ENCODE data around the gene CCDC102B.
"Not testable (repeated sequence)": the region's sequence is repeated elsewhere in the genome, so short reads cannot be mapped to it uniquely, and the experiment has no call there.

Gene CCDC102B

DNA sequence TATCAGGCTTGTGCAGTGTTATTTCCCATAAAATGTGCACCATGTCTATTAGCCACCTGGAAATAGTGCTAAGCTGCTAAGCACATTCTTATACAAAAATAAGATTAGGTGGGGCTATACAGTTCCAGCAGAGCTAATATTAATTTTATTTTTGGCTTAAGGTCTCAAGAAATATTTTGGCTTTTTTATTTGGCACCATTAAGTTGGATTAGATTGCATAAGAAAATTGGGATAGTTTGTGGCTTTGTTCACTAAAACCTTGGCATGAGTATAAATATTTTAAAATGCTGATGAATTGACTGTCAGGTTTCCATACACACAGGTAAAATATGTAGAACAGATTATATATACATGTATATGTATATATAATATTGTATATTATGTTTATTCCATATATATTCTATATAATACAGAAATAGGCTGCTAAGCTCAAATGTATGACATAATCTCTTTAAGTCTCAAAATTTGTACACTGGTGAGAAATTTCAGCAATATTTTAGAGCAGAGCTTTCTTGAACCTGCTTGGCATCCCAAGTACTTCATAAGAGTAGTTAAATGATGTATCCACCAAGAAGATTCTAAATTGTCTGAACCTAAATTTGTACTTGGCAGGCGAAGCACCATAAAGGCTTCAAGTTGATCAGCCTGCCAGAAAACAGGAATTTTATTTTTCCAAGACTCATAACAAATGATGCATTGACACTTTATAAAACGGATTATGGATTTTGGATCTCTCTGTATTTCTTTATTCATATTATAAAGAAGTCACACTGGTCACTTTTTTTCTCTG is 32.6 kb downstream of the CCDC102B start:
- no peak for DNase-seq (ENCODE audit: low spot score)

DNA sequence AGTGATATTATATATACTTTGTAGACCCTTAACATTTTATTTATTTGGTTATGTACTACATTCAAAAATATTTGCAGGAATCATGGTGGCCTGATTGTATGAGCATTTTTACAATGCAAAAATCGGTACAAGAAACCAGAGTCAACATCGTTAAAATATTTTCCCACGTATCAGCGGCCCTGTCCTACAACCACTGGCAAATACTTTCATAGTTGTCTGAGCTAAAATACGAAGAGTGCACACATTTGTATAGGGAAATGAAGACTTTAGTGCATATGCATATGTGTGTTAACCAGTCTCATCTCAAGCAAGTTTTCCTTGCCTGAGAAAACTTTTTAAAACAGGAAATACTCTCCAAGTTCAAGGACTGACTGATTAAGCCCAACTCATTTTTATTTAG is 35.9 kb downstream of the CCDC102B start:
- no peak for DNase-seq (ENCODE audit: low spot score)

DNA sequence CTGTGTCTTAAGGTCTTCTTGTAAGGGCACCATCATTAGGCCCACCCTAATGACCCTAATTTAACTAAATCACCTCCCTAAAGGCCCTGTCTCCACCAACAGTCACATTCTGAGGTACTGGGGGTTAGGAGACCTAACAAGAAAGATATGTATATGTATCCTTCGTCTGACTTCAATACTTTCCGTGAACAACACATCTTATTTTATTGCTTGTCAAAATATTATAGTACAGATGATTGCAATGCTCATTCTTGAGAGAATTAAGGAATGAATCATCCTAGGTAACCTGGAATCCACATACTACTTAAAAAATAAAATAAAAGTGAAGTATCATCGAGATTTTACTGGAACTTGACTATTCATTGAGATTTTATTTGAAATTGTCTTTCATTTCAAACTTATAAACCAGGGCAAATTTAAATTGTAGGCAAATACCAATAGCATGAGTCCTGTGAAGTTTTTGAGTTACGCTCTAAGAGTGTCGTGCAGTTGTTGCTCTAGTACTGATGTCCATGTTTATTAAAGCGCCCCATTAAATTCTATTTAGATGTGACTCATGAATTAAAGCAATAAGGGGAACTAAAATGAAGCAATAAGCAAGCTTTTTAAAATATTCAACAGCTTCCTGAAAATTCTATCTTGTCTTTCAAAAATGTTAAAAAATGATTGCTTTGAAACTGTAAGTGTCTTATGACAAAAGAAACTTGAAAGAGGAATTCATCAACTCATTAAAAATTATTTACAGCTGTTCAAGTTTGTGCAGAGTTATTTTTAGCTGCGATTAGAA is 40.0 kb downstream of the CCDC102B start:
- DNase-seq (ENCODE audit: low spot score) = no peak

DNA sequence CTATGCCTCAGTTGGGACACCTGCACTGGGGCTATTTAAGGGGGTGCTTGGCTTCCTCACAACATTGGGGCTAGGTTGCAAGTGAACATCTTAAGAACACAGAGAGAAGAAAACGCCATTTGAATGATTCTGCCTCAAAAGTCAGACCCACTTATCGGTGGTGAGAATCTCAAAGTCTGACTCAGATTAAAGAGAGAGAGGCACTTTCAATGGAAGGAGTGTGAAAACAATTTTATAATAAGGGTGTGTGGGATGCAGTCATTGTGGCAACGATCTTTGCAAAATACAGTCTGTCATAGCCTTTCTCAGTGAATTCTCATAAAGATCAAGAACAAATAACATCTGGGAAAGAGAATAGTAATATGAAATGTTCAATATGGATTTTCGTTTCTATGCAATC is 41.8 kb downstream of the CCDC102B start:
- no peak for DNase-seq (ENCODE audit: low spot score)

DNA sequence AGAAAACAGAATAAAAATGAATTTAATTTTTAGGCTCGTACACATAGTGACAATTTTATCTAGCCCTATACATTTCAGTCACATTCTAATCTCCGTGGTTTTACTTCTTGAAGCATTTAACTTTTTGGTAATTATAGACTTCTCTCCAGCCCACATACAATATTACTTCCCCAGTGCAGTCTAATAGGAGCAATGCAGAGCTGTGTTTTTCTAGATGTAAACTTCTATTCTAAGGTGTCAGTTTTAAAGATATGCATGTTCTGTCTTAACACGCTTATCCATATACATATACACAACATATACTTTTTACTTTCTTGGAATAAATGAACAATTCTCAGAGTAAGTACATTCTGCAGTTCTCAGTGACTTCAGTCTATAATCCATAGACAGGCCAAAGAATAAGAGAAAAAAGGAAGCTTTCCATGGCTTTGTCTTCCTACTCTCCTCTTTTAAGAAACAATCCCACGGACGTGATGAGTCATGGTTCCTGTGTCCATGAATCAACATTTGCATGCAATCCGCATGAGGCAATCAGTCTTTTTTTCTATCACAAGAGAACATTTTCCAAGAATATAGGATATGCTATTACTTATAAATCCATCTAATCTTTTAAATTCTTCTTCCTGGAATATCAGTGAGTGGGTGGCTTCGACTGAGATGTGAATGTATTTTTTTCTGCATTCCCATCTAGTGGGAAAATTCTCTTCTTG is 42.8 kb downstream of the CCDC102B start:
- no peak for DNase-seq (ENCODE audit: low spot score)

DNA sequence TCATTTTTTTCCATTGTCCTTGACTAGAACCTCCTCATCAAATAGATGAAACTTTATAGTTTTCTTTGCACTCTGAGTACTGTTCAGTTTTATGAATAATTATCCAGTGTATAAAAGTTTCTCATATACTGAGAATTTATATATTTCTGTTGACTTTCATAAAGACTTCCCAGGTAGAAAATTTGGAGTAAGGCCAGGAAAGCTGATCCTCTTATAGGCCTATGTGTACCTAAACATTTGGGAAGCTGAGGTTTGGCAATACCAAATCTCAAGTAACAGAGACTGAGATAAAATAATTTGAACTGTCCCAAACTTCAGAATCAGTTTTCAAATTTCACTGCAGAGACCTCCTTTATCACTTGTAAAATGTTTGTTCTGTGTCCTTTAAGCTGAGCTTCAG is 43.4 kb downstream of the CCDC102B start:
- no peak for DNase-seq (ENCODE audit: low spot score)

DNA sequence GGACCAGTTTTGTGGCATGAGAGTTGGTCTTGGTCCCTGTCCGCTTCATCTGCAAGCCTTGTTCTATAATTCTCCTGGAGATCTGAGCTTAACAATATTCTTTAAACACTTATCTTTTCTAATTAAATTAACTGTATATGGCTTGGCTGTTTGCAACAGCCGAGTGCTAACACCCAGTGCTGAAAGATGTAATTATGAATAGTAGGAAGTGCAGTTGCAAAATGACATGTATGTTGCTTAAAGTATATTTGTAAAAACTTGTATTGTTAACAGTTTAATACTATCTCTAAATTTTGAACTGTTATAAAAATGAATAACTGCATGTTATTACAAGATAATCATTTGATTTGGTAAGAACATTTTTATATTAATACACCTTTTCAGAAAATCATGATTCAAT is 45.1 kb downstream of the CCDC102B start:
- DNase-seq (ENCODE audit: low spot score) = no peak

DNA sequence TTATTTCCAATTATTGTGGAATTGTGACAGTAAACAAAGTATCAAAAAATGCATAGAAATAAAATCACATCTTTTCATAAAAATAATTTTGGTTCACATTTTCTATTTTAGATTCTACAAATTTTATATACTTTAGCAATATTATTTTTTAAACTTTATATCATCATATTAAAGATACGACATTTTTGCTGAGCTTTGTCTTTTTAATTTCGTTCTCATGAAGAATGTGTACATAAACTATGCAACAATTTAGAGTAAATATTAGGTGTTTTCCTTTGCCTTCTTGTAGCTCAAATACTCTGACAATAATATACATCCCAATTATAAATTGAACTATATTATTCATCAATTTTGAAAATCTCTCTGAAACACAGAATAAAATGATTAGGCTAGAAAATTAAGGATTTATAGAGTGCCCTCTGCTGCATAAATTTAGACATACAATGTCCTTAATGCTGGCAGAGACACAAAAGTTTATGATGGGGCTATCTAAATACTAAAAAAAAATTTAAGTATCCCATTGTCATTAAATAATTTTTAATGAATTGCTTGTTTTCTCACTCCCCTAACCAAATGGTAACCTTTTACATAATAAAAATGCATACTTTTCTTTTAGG is 45.7 kb downstream of the CCDC102B start:
- no peak for DNase-seq (ENCODE audit: low spot score)

DNA sequence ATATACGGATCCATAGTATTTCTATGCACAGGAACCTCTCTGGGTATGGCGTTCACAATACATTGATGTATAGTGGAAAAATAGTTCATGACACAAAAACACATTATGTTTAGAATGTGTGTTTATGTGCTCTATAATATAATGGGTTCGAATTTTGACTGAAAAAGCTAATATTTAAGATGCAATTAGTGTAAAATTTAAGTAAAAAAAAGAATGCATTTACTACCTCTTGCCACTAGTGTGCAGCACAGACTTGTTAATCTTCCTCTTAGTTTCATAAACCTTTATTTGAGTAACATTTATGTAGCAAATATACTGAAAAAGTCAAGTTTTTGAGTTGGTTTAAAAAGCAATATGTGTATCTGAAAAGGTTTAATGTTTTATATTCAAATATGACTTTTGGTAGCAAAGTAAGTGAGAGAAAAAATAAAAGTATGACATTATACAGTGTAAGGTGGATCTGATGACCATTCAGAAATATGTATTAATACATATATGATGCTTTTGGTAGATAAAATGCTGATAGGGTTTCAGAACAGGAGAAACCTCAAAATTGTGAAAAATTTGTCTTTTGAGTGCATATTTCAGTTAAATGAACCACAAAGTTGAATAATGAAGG is 49.4 kb downstream of the CCDC102B start:
- DNase-seq (ENCODE audit: low spot score) = peak; percentile 5

DNA sequence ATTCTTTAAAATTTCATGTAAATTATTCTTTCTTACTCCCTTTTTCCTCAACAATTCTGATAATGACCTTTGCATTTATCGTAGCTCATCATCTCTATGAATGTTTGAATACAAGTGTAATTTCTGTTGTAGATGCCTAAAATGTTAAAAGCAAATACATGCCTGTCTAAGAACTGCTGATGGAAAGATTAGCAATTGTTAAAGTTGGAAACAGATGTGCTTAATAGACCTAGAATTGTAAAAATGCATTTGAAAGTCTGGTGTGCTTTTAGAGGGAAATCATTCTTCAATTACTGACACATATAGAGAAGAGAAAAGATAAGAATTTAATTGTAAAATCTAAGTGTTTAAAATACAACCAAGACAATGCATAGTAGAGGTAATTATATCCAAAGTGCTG is 50.4 kb downstream of the CCDC102B start:
- DNase-seq (ENCODE audit: low spot score) = no peak

DNA sequence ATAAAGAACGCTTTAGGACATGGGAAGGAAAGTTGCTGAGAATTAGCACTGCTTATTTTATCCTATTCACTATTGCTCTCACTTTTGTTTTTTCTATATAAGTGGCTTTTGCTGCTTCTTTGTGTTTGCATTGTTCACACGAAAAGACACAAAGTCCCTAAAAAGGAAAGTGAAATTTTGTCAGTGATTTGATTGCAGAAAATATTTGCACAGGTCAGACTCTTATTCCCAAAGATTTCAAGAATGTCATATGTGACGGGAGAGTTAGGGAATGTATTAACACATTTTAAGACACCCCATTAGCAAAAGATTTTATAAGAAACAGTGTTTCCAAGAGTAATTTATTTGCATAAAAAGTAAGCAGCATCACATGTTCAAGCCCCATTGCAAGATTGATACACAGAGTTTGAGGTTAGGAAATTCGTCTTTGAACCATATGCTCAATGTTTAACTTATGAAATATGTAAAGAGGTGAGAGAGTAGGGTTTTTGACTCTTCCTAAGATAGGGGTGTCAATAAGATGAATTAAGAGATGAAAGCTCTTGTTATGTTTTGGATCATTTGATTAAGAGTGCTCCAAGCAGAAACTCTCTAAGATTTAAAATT is 57.0 kb downstream of the CCDC102B start:
- DNase-seq (ENCODE audit: low spot score) = no peak

DNA sequence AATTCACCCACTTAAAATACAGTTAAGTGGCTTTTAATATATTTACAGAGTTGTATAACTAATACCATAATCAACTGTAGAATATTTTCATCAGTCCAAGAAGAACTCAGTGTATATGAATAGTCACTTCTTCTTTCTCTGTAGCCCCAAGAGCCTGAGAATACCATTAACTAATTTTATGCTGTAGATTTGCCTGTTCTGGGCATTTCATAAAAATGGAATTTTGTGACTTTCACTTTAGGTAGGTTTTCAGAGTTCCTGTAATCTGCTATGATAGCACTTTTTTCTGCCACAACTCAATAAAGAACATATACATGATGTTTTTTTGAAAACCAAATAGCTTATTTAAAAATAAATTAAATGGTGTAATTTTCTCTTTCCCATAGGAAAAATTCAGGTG is 57.6 kb downstream of the CCDC102B start:
- no peak for DNase-seq (ENCODE audit: low spot score)

DNA sequence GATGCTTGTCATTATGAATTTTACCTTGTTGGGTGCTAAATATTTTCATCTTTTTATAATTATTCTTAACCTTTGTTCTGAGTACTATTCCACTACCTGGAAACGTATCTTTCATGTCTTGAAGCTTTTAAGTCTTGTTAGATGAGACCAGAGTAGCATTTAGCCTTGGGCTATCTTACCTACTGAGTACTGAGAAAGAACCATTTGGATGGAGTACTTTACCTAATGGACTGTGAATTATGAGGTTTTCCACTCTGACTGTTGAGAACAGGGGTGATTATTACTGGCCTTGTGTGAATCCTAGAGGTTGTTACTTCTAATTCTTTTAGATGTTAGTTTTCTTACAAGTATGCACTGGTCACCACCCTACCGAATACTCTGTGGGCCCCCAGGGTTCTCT is 63.5 kb downstream of the CCDC102B start:
- DNase-seq (ENCODE audit: low spot score) = no peak

DNA sequence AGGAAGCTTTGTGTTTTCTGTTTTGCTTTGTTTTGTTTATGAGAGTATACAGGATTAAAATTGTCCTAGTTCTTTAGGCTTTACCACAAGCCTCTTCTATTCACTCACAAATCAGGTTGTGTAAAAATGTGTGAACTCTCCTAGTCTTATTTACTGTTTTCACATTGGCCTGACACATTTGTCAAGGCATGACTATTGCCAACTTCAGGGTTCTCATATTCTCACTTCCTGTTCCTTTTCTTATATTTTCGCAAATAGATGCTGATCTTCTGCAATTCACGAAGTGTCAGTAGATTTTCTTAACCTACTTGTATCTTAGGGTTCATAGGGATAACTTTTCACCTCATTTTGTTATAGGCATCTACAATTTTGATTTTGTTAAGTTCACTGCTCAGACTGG is 67.1 kb downstream of the CCDC102B start:
- DNase-seq (ENCODE audit: low spot score) = no peak

DNA sequence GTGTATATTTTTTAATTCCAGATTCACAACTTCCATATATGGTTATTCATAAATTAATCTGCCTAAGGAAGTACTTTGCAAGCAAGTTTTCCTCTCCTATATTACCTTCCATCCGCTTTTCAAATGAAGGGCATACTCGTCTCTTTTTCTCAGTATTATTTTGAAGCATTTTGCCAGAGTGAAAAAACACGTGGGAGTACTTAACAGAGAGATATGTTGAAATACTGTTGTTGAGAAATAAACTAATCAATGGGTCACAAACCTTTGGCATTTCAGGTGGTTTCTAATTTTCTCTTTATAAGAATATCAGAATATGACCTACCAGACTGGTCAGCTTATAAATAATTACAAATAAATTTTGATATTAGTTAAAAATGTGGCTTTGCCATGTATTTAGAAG is 67.6 kb downstream of the CCDC102B start:
- DNase-seq (ENCODE audit: low spot score) = no peak

DNA sequence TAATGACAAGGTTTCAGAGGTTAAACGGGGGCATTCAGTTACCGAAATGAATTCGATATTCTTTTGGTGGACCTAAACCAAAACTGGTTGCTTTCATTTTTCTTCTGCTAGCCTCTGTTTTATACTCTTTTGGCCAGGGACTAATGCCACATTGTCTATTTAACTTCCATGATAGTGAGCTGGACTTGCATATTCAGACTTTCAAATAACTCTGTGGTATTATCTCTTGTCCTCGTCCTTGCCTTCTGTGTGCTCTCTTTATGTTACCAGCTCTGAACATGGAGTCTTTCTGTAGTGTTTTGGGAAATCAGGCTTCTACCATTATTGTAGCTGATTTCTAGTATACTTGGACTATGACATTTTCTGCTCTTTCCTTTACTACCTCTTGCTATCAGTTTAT is 75.1 kb downstream of the CCDC102B start:
- DNase-seq (ENCODE audit: low spot score) = no peak

DNA sequence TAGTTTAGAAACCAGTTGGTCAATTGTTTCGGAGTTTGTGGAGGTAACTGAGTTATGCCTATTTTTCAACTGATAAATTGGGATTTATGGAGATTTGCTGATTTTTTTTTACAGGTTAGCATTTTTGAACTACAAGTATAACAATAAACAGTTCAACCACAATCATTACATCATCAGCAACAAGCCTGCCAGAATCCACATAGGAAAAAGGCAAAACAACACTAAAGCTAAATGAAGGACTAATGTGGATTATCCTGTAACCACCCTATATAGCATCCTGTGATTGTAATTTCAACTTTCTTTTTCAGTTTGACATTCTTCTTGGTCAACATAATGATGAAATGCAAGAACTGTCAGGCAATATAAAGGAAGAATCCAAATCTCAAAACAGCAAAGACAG is 76.5 kb downstream of the CCDC102B start:
- DNase-seq (ENCODE audit: low spot score) = no peak

DNA sequence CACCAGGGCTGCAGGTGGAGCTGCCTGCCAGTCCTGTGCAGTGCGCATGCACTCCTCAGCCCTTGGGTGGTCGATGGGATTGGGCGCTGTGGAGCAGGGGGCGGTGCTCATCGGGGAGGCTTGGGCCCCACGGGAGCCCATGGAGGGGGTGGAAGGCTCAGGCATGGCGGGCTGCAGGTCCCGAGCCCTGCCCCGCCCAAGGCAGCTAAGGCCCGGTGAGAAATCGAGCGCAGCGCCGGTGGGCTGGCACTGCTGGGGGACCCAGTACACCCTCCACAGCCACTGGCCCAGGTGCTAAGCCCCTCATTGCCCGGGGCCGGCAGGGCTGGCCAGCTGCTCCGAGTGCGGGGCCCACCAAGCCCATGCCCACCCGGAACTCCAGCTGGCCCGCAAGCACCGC is 82.1 kb downstream of the CCDC102B start:
- DNase-seq (ENCODE audit: low spot score) = not testable (repeated sequence)

DNA sequence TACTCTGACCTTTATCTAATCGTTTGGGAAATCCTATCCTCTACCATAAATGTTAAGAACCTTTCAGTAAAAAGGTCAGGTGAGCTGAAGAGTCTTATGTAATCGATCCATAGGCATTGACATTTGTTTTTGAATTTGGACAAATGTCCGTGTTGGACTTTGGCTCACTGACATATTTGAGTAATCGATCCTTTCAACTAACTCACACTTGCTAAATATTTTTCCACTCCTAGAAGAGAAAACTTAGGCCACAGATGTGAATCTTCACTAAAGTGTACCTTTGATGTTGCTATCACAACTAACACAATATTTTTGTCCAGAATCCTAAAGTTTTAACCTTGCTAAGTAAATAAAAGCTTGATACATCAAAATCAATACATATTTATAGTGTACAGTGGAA is 89.5 kb downstream of the CCDC102B start:
- DNase-seq (ENCODE audit: low spot score) = no peak

DNA sequence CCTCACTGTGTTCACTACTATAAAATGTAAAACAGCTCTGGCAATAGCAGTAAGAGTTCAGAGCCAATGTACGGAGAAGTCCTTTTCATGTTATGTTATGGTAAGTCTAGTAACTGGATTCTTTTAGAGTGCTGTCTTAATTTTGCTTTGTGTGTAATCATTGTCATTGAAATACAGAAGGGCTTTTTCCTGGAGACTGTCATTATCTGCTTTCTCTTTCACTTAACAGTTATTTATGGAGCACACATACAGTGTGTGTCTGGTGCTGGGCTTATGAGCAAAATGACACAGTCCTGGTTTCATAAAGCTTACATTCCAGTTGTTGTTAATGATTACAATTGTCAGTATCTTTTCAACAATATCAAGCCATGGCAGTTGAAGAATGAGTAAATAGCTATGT is 95.5 kb downstream of the CCDC102B start:
- no peak for DNase-seq (ENCODE audit: low spot score)

DNA sequence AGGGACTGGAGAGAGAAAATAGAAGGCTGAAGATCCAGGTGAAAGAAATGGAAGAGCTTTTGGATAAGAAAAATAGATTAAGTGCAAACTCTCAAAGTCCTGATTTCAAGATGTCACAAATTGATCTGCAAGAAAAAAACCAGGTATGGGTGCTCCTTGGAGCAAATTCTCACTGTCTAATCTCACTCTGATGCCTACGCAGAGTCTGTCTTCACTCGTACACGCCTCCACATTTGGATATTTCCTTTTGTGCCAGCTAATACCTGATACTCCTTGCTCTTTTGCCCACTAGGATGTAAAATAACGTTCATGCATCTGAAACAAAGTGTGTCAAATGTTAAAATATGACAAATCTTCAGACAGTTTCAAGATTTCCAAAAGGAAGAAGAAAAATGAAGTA is 99.4 kb downstream of the CCDC102B start:
- DNase-seq (ENCODE audit: low spot score) = no peak

DNA sequence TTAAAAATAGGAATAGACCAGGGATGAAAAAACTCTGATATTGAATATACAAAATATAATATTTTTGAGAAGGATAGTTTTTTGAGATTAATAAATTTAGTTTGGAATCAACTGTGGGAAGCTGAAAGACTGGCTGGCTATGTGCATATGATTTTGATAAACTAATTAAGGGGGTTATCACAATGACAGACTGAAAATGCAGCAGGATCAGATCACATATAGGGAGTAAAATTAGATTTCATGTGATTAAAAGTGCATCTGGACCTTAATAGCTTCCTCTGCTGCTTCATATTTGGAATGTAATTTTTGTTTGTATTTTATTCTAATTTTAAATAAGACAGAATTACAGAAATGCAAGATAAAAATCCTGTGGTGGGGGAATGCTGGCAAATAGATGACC is 111.7 kb downstream of the CCDC102B start:
- no peak for DNase-seq (ENCODE audit: low spot score)

Measured in globus pallidus (tissue), 1 donor.